Activated CD4-positive, alpha-beta T cell treated with anti-CD3 and anti-CD28 coated beads for 1 hour (primary cell): ENCODE data around the gene ZNF615.
"Not testable (repeated sequence)": the region's sequence is repeated elsewhere in the genome, so short reads cannot be mapped to it uniquely, and the experiment has no call there.

Experiments used
- DNase-seq: peaks from one replicate; pipeline ENCODE4 v3.0.0-alpha.2; 2020

ZNF615 gene

DNA sequence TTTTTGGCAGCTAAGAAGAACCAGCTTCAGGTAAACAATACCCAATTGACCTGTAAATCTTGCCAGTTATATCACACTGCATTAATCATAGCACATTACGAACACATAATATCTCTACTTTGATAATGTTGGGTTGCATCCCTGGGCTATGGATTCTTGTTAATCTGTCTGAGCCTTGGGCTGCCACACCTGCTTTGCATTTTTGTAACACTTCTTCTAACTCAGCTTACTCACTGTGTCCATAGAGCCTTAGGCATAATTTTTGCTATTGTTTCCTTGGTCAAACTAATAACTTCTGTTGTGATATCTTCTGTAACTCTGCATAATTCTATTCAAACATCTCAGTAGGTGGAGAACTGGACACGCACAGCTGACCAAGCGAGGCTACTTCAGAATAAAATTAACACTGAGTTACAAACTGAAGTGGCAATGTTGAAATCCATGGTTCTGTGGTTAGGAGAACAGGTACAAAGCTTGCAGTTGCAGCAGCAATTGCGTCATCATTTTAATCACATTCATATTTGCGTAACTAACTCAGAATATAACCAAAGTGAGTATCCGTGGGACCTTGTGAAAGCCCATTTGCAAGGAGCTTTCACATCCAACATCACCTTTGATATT is 27.8 kb downstream of the ZNF615 start:
- no peak for DNase-seq

DNA sequence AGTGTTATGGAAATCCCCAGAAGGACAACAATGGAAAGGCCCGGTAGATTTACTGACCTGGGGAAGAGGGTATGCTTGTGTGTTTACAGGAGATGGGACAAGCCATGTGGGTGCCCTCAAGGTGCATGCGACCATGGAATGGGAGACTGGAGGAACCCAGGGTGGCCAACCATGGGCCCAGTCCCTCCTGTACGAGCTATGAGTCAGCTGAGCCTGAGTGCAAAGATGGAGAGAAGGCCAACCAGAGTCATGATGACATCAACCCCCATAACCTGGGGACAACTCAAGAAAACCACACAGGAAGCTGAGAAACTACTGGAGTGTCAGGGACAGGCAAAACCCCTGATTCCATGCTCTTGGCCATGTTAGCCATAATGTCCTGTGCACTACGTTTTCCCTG is 29.1 kb downstream of the ZNF615 start:
- DNase-seq: no peak

DNA sequence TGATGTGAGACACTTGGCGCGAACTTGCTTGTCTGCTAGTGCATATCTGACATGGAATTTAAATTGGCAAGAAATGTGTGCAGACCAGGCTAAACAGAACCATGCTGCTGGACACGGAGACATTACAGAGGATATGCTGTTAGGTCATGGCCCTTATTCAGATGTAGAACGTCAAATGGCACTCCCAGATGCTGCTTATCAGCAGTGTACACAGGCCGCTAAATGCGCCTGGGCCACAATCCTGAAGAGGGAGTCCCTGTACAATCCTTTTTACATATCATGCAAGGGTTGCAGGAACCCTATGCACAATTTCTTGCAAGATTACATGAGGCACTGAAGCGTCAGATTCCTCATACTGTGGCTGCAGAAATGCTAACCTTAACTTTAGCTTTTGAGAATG is 30.7 kb downstream of the ZNF615 start:
- no peak for DNase-seq

DNA sequence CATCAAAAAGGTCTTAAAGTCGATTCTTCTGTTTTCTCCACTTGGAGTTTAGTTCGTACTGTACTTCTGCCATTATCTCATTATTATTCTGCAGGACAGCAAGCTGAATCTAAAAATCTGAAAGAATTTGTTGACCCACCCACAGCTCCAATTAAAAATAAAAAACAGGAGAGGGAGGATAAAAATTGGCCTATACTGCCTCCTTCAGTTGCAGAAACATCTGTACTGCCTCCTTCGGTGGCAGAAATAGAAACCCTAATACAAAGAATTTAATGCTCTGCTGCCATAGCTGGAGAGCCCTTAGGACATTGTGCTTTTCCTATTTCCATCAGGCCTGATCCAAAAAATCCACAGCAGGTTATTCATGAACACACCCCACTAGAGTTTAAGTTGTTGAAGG is 31.2 kb downstream of the ZNF615 start:
- no peak for DNase-seq

DNA sequence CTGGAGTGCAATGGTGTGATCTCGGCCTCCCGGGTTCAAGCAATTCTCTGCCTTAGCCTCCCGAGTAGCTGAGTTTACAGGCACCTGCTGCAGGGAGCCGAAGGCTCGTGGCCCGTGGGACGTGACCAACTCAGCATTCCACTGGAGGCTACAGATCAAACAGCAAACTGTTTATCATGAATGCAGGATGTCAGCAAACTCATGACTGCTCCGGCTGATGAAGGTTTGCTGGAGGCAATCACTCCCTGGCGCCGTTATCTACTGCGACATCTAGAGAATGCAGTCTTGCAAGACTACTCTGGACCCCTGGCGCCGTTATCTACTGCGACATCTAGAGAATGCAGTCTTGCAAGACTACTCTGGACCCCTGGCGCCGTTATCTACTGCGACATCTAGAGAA is 32.2 kb downstream of the ZNF615 start:
- DNase-seq: not testable (repeated sequence)

DNA sequence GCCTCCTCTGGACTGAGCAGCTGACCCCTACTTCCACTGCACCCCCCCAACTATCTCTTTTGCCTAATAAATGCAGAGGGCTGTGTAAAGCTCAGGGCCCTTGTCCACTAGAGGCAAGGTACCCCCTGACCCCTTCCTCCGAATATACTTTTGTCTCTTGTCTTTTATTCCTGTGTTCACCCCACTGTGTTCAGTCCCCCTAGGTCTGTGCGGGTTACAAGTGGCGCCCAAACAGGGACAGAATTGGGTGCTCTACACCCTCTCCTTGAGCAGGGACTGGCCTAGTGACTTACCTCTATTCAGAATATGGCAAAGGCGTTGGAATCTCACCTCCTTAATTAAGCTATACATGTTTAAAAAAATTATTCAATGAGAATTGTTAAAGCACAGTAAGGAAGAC is 36.4 kb downstream of the ZNF615 start:
- no peak for DNase-seq

DNA sequence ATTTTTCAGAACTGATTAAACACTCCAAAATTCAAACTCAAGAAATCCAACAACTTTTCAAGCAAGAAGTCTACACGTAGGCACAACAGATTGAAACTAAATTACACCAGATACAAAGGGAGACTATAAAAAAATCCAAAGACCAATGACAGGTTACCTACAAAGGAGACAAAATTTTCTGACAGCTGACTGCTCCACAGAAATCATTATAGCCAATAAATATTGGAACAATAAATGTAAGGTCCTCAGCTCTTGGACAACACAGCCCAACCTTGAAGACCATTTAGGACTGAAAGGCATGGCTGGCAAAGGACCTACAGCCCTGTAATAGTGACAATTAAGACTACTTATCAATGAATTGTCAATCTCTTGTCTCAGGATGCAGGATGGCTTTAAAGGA is 37.3 kb downstream of the ZNF615 start:
- DNase-seq: no peak

DNA sequence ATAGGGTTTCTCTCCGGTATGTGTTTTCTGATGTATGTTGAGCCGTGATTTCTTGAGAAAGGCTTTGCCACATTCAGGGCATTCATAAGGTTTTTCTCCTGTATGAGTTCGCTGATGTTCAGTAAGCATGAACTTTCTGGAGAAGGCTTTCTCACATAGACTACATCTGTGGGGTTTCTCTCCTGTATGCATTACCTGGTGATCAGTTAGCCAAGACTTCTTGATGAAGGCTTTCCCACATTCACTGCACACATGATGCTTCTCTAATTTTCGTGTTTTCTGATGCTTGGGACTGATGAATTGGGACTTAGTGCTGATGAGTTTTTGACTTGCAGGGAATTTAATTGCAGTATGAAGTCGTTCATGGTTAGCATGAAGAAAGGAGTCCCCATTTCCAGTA is 42.4 kb downstream of the ZNF615 start:
- DNase-seq: no peak

DNA sequence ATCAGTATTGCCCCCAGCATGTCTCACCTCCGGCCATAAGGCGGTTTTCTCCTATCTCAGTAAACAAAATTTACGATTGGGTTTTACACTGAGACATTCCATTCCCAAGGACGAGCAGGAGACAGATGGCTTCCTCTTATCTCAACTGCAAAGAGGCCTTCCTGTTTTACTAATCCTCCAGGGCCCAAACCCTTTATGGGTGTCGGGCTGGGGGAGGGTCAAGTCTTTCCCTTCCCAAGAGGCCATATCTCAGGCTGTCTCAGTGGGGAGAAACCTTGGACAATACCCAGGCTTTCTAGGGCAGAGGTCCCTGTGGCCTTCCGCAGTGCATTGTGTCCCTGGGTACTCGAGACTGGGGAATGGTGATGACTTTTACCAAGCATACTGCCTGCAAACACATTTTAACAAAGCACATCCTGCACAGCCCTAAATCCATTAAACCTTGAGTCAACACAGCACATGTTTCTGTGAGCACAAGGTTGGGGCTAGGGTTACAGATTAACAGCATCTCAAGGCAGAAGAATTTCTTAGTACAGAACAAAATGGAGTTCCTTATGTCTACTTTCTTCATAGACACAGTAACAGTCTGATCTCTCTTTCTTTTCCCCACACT is 47.3 kb downstream of the ZNF615 start:
- not testable (repeated sequence) for DNase-seq

DNA sequence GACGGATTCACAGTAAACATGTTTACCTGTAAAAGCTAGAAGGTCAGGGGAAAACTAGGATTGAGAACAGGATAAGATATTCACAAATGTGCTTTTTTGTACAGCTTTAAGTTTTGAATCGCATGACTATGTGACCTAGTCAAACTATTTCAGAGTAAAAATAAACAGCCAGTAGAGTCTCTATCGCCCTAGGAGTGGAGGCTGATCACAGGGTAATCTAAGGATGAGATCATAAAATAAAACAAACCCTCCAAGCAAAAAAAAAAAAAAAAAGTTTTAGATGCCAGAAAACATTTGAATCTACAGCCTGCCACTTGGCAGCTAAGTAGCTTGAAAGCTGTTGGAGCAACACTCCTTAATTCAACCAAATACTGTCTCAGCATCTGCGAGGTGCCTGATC is 48.2 kb downstream of the ZNF615 start:
- no peak for DNase-seq

DNA sequence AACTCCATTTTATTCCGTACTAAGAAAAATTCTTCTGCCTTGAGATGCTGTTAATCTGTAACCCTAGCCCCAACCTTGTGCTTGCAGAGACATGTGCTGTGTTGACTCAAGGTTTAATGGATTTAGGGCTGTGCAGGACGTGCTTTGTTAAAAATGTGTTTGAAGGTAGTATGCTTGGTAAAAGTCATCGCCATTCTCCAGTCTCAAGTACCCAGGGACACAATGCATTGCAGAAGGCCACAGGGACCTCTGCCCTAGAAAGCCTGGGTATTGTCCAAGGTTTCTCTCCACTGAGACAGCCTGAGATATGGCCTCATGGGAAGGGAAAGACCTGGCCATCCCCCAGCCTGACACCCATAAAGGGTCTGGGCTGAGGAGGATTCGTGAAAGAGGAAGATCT is 50.2 kb downstream of the ZNF615 start:
- DNase-seq: not testable (repeated sequence)

DNA sequence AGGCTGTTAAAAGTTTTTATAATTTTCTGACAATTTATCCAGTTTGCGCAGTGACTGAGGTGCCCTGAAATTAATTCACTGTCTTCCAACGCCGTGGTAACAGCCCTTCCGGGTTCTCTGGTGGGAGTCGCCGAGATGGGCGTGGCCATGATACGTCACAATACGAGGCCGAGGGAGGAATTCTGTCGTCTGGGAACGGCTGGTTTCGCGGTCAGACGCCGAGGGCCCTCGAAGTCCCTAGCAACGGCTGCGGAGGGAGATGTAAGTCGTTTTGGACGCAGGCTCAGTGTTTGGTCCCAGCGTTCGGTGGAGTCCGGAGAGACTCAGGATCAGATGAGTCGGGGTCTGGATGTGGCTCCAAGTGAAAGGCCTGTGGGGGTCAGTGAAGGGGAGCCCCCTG is 59.0 kb downstream of the ZNF615 start:
- no peak for DNase-seq

DNA sequence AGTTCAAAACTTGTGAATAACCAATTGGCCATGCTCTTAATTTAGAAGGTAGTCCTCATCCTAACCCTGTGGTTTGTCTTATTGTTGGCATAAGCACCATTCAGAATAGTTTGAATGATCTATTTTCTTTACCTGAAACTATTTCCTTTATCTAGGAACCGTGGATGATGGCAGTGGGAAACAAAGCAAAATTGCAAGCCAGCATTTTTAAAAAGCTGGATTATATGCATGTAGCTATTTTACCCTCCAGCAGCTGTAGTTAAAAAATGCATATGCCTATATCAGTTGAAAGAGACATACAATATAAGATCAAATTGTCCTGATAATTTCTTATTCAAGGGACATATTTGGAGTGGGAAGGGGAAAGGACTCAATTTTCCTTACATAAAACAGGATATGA is 61.4 kb downstream of the ZNF615 start:
- DNase-seq: no peak

DNA sequence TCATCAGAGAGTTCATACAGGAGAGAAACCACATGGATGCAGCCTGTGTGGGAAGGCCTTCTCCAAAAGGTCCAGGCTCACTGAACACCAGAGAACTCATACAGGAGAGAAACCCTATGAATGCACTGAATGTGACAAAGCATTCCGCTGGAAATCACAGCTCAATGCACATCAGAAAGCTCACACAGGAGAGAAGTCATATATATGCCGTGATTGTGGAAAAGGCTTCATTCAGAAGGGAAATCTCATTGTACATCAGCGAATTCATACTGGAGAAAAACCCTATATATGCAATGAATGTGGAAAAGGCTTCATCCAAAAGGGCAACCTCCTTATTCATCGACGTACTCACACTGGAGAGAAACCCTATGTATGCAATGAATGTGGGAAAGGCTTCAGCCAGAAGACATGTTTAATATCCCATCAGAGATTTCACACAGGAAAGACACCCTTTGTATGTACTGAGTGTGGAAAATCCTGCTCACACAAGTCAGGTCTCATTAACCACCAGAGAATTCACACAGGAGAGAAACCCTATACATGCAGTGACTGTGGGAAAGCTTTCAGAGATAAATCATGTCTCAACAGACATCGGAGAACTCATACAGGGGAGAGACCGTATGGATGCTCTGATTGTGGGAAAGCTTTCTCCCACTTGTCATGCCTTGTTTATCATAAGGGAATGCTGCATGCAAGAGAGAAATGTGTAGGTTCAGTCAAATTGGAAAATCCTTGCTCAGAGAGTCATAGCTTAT is 63.0 kb downstream of the ZNF615 start:
- DNase-seq: no peak
